GM18508 (cell line): ENCODE results near the gene HCAR3.
"Not testable (repeated sequence)": the region's sequence is repeated elsewhere in the genome, so short reads cannot be mapped to it uniquely, and the experiment has no call there.

Source experiments
- ATAC-seq: cut with Tn5 transposase; IDR thresholded peaks from one replicate; pipeline ENCODE4 v1.9.1; 2021; ENCODE audit warnings: moderate number of reproducible peaks; ENCODE audit not compliant: insufficient read depth, unreplicated experiment

Gene HCAR3

GRCh38 chr12:122724641-122725243 is 8.1 kb upstream of the HCAR3 start:
- no peak for ATAC-seq

- no peak for ATAC-seq
Measured at GRCh38 chr12:122722387-122722786, 5.8 kb upstream of the HCAR3 start.

- ATAC-seq = no peak
Measured at GRCh38 chr12:122721057-122721545, 4.5 kb upstream of the HCAR3 start.

GRCh38 chr12:122715211-122715610 is 1.4 kb downstream of the HCAR3 start:
- not testable (repeated sequence) for ATAC-seq

GRCh38 chr12:122713491-122714188 is 3.0 kb downstream of the HCAR3 start:
- ATAC-seq = not testable (repeated sequence)

- not testable (repeated sequence) for ATAC-seq
Measured at GRCh38 chr12:122711266-122711665, 5.3 kb downstream of the HCAR3 start.

GRCh38 chr12:122710341-122710740 is 6.3 kb downstream of the HCAR3 start:
- ATAC-seq = not testable (repeated sequence)

- ATAC-seq = not testable (repeated sequence)
Measured at GRCh38 chr12:122709287-122709686, 7.3 kb downstream of the HCAR3 start.

GRCh38 chr12:122703841-122704240 is 12.8 kb downstream of the HCAR3 start:
- not testable (repeated sequence) for ATAC-seq

- not testable (repeated sequence) for ATAC-seq
Measured at GRCh38 chr12:122702890-122703611, 13.6 kb downstream of the HCAR3 start, which contains the start of gene HCAR2. TSS of gene HCAR2 (minus strand) at chr12:122703357. CDS start at chr12:122703283, 74 bp downstream.

GRCh38 chr12:122701481-122701880 is 15.1 kb downstream of the HCAR3 start:
- not testable (repeated sequence) for ATAC-seq

GRCh38 chr12:122700038-122700710 is 16.4 kb downstream of the HCAR3 start:
- not testable (repeated sequence) for ATAC-seq

- not testable (repeated sequence) for ATAC-seq
Measured at GRCh38 chr12:122696922-122697321, 19.7 kb downstream of the HCAR3 start.

GRCh38 chr12:122691566-122691965 is 25.0 kb downstream of the HCAR3 start:
- no peak for ATAC-seq

GRCh38 chr12:122688291-122688690 is 28.3 kb downstream of the HCAR3 start:
- ATAC-seq = no peak

- no peak for ATAC-seq
Measured at GRCh38 chr12:122687086-122687485, 29.5 kb downstream of the HCAR3 start.

GRCh38 chr12:122686538-122686937 is 30.1 kb downstream of the HCAR3 start:
- ATAC-seq = no peak

GRCh38 chr12:122684297-122684813 is 32.3 kb downstream of the HCAR3 start:
- no peak for ATAC-seq

GRCh38 chr12:122681814-122682213 is 34.8 kb downstream of the HCAR3 start:
- no peak for ATAC-seq

- ATAC-seq = not testable (repeated sequence)
Measured at GRCh38 chr12:122680989-122681388, 35.6 kb downstream of the HCAR3 start.
